Activated naive CD4-positive, alpha-beta T cell treated with anti-CD3 and anti-CD28 coated beads, Interleukin-2, amount 50 U/mL, for 72 hours (primary cell): ENCODE data around the gene MYADML2. TPM values are rescaled to one million over a fixed set of nuclear protein-coding genes. Genes with fewer than 3 reads are reported as not detected.
"Not testable (repeated sequence)": the region's sequence is repeated elsewhere in the genome, so short reads cannot be mapped to it uniquely, and the experiment has no call there.

Experiments
- ATAC-seq, 2 donors: fragments of 150-1000 bp; cut with Tn5 transposase; 2 replicates each; pipeline ENCODE4 v1.10.0; 2021; ENCODE audit warnings: mild to moderate bottlenecking in 2 of 2, moderate library complexity in 2 of 2
- DNase-seq, 2 donors: peaks; one replicate each; pipeline ENCODE4 v3.0.0; 2021 to 2022; ENCODE audit warnings: low spot score in 2 of 2
- H3K27ac Mint-ChIP-seq, 2 donors: one replicate each; pipeline ENCODE4 v1.8.0; 2022; ENCODE audit warnings: mild to moderate bottlenecking in 2 of 2, mixed read lengths in 2 of 2
- H3K36me3 Mint-ChIP-seq, 2 donors: one replicate each; pipeline ENCODE4 v1.8.0; 2022; ENCODE audit warnings: mixed read lengths in 2 of 2
- H3K9me3 Mint-ChIP-seq, 2 donors: one replicate each; pipeline ENCODE4 v1.8.0; 2022; ENCODE audit warnings: mixed read lengths in 2 of 2
- total RNA-seq, 2 donors: library from RNA; stranded (reverse); gene quantifications; one replicate each; pipeline ENCODE4 v1.2.3, GENCODE V29; 2022

The MYADML2 gene
- total RNA-seq, 2 donors from 2014 or later: not detected

GRCh38 chr17:81983011-81983638 lies 36.1 kb upstream of the MYADML2 start:
- no peak overlapping the region for H3K27ac Mint-ChIP-seq
- H3K9me3 Mint-ChIP-seq: no peaks in the 10 kb centered on the region
- DNase-seq: no peak
- H3K36me3 Mint-ChIP-seq: peaks cover 7 to 10% of the 10 kb centered on the region in 2 donors
- no peak for ATAC-seq

DNA sequence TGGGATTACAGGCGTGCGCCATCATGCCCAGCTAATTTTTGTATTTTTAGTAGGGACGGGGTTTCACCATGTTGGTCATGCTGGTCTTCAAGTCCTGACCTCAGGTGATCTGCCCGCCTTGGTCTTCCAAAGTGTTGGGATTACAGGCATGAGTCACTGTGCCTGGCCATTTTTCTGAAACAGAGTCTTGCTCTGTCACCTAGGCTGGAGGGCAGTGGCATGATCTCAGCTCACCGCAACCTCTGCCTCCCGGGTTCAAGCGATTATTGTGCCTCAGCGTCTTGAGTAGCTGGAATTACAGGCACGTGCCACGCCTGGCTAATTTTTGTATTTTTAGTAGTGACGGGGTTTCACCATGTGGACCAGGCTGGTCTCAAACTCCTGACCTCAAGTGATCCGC lies 34.5 kb upstream of the MYADML2 start:
- ATAC-seq, DNase-seq, H3K27ac Mint-ChIP-seq, H3K9me3 Mint-ChIP-seq: not testable (repeated sequence)
- peaks cover 7 to 15% of the 10 kb centered on the region in 2 donors for H3K36me3 Mint-ChIP-seq

- H3K9me3 Mint-ChIP-seq: no peaks in the 10 kb centered on the region
- DNase-seq (no peak), ATAC-seq (no peak)
- H3K27ac Mint-ChIP-seq: no peak overlapping the region
- H3K36me3 Mint-ChIP-seq: peaks cover 13 to 17% of the 10 kb centered on the region in 2 donors
Observed at GRCh38 chr17:81980707-81981343, 33.8 kb upstream of the MYADML2 start.

- ATAC-seq: no peak
- DNase-seq: no peak
- Mint-ChIP-seq H3K27ac (no peak overlapping the region), H3K9me3 (peaks cover 0 to under 1% of the 10 kb centered on the region in 2 donors), H3K36me3 (peaks cover 11 to 17% of the 10 kb centered on the region in 2 donors)
Observed at GRCh38 chr17:81980122-81980521, 33.1 kb upstream of the MYADML2 start.

DNA sequence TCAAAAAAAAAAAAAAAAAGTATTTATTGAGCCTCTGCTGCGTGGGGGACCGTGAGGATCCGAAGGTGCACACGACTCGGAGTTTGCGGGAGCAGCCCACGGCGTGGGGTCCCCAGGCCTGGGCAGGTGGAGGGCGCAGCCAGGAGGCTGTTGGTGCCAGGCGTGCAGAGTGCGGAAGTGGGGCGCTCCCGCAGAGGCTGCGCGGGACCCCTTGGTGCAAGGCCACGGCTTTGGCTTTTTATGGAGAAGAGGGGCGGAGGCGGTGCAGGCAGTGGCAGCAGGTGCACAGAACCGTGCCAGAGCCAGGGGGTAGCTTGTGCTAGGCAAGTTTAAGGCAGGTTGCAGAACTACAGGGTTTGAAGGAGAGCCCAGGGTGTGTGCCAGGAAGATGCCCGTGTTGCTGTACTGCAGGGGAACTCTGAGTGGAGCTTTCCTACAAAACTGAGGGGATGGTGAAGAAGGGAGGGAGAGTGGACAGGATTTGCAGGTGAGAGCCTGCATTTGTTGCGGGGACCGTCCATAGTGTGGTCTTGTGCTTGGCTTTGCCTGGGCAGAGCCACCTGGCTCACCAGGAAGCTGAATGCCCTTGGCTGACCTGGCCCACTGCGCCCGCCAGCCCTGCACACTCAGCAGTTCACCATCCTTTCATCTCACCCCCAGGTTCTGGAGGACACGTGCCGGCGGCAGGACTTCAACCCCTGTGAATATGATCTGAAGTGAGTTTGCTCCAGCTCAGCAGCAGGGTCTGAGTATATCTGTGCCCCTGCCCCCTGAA lies 31.7 kb upstream of the MYADML2 start:
- H3K27ac Mint-ChIP-seq: peak overlapping the region; percentile 65 to 98
- DNase-seq (no peak), ATAC-seq (no peak)
- H3K9me3 Mint-ChIP-seq: peaks cover 0 to 9% of the 10 kb centered on the region in 2 donors
- peaks cover 7 to 17% of the 10 kb centered on the region in 2 donors for H3K36me3 Mint-ChIP-seq

DNA sequence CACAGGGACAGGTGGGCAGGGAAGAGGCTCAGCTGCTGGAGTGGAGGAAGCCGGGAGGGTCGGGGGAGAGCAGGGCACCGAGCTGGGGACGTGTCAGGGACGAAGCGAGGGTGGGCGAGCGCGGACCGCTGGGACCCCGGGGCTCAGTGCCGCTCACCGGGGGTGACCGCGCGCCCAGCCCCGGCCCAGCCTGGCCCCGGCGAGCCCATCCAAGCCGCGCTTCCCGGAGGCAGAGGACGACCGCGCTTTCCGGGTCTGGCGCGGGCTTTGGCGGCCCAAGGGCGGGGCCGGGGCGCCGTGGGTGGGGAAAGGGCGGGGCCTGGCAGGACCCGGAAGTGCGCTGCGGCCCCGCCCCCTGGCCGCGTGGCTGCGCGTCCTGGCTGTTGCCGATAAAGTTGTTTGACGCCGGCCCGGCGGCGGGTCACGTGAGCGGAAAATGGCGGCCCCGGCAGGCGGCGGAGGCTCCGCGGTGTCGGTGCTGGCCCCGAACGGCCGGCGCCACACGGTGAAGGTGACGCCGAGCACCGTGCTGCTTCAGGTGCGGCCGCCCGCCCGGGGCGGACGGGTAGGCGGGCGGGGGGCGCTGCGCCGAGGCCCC lies 30.3 kb upstream of the MYADML2 start, which contains the start of gene ASPSCR1:
Gene ASPSCR1 (plus strand): TSS at position 419 of the 598 bp plus-strand sequence. CDS start 18 bp downstream, at position 437.
- peak; percentile 84 to 94 for ATAC-seq
- Mint-ChIP-seq H3K36me3 (peaks cover 7 to 17% of the 10 kb centered on the region in 2 donors), H3K9me3 (peaks cover 0 to 9% of the 10 kb centered on the region in 2 donors), H3K27ac (peak within 1 kb of the TSS; percentile 98)
- DNase-seq: peak; percentile 94 to 95

- H3K9me3 Mint-ChIP-seq: peaks cover 0 to 9% of the 10 kb centered on the region in 2 donors
- H3K27ac Mint-ChIP-seq: peak overlapping the region; percentile 98
- H3K36me3 Mint-ChIP-seq: peaks cover 7 to 17% of the 10 kb centered on the region in 2 donors
- DNase-seq: peak in 1 of 2 donors; percentile 74
- ATAC-seq: peak; percentile 21 to 50
Observed at GRCh38 chr17:81976332-81977210, 29.5 kb upstream of the MYADML2 start.

- no peak for ATAC-seq
Observed at GRCh38 chr17:81973432-81973831, 26.4 kb upstream of the MYADML2 start.

GRCh38 chr17:81968850-81969812 lies 22.1 kb upstream of the MYADML2 start:
- H3K9me3 Mint-ChIP-seq: peaks cover 0 to 1% of the 10 kb centered on the region in 2 donors
- no peaks in the 10 kb centered on the region for H3K36me3 Mint-ChIP-seq
- ATAC-seq (no peak), DNase-seq (no peak)
- no peak overlapping the region for H3K27ac Mint-ChIP-seq

More at GRCh38 chr17:81973432-81973831, 26.4 kb upstream of the MYADML2 start:
- Mint-ChIP-seq H3K36me3 (peaks cover 7% of the 10 kb centered on the region in 2 donors), H3K9me3 (peaks cover 0 to 9% of the 10 kb centered on the region in 2 donors), H3K27ac (no peak overlapping the region)
- no peak for DNase-seq

DNA sequence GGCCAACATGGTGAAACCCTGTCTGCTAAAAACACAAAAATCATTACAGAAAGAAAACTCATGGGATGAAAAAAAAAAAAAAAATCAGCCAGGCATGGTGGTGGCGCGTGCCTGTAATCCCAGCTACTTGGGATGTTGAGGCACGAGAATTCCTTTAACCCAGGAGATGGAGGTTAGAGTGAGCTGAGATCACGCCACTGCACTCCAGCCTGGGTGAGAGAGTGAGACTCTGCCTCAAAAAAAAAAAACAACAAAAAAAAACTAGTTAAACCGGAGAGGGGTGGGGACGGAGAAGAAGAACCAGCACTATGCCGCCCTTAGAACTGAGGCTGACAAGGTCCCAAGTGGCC lies 21.3 kb upstream of the MYADML2 start:
- H3K36me3 Mint-ChIP-seq: no peaks in the 10 kb centered on the region
- DNase-seq (no peak), ATAC-seq (no peak)
- H3K9me3 Mint-ChIP-seq: no peaks in the 10 kb centered on the region
- peak overlapping the region; percentile 60 to 81 for H3K27ac Mint-ChIP-seq

DNA sequence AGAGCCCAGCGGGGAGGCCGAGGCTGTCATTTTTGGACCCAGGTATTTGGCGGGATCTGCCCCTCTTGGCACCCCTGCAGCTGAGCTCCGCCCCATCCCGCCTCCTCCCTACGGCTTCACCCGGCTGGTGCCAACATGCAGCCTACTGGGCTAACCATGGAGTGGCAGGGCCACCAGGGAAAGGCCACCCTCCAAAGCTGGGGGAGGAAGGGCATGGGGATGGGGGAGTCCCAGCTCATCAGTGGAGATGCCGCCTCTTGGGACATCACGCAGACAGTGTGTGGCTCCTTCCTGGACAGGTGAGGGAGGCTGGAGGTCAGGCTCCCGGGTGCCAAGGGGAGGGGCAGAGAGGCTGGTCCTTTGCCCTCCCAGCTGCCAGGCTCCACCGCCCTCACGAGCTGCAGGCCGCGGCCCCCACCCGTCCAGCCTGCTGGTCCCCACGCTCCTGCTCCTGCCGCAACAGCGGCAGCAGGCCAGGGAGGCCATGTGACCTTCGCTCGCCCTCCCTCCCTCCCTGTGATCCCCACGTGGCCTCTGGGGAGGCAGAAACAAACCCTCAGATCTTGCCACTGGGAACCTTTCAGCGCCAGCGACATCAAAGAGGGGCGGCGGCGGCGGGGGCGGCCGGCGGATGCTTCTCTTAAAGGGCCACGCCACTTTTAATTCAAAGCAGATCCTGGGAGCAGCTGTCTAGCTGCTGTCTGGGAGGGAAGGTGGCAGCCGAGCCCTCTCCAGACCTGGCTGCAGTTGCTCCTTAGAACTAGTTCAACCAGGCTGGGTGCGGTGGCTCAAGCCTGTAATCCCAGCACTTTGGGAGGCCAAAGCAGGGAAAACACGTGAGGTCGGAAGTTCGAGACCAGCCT lies 20.7 kb upstream of the MYADML2 start:
- H3K9me3 Mint-ChIP-seq: no peaks in the 10 kb centered on the region
- DNase-seq (peak; percentile 86 to 88), ATAC-seq (peak; percentile 98 to 99)
- peak overlapping the region; percentile 60 to 81 for H3K27ac Mint-ChIP-seq
- no peaks in the 10 kb centered on the region for H3K36me3 Mint-ChIP-seq

DNA sequence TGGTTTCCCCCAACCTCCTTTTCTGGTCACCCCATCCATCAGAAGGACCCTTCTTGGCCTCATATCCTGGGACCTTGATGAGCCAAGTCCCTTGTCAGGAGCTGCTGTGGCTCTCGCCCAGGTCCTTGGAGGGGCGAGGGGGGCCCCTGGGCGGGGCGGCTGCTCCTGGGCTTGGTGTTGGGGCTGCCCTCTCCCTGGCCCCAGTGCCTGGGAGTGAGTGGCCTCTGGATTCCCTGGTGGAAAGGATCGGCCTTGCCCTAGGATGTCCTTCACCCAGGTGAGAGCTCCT lies 20.2 kb upstream of the MYADML2 start:
- H3K27ac Mint-ChIP-seq: no peak overlapping the region
- no peak for DNase-seq
- no peaks in the 10 kb centered on the region for H3K9me3 Mint-ChIP-seq
- no peak for ATAC-seq
- no peaks in the 10 kb centered on the region for H3K36me3 Mint-ChIP-seq

GRCh38 chr17:81966343-81967243 lies 19.6 kb upstream of the MYADML2 start:
- no peak for DNase-seq
- Mint-ChIP-seq H3K36me3 (no peaks in the 10 kb centered on the region), H3K9me3 (no peaks in the 10 kb centered on the region), H3K27ac (no peak overlapping the region)
- no peak for ATAC-seq
